ENCODE measurements around the gene RALGAPA2. TPM values are rescaled to one million over a fixed set of nuclear protein-coding genes. Genes with fewer than 3 reads are reported as not detected.

Gene RALGAPA2
- total RNA-seq, 1 donor = 6.2 TPM

GRCh38 chr20:20609522-20609921 lies 102.9 kb downstream of the RALGAPA2 start:
- Histone ChIP-seq H3K4me3 (ENCODE audit: insufficient read depth, low read length) (no peak overlapping the region), H4K20me1 (ENCODE audit: insufficient read depth, low read length) (no peaks in the 10 kb centered on the region), H3K4me1 (ENCODE audit: insufficient read depth, low read length) (no peaks in the 10 kb centered on the region), H3K79me2 (ENCODE audit: insufficient read depth, low read length) (no peaks in the 10 kb centered on the region), H2AFZ (ENCODE audit: low read length) (no peak overlapping the region), H3K9me3 (ENCODE audit: low read depth, low read length) (no peaks in the 10 kb centered on the region), H3K27me3 (ENCODE audit: insufficient read depth, low read length) (no peaks in the 10 kb centered on the region), H3K27ac (ENCODE audit: low read depth, low read length) (no peak overlapping the region), H3K4me2 (ENCODE audit: insufficient read depth, low read length) (no peak overlapping the region), H3K36me3 (ENCODE audit: insufficient read depth, low read length) (no peaks in the 10 kb centered on the region)
- no peak for TF ChIP-seq CTCF (IDR thresholded peaks at IDR 0.05; ENCODE audit: extremely low read depth, low read depth, low read length)
- no peak for DNase-seq (ENCODE audit: insufficient read length, low spot score, missing footprints)

GRCh38 chr20:20608641-20609040 lies 103.8 kb downstream of the RALGAPA2 start:
- Histone ChIP-seq H3K79me2 (ENCODE audit: insufficient read depth, low read length) (no peaks in the 10 kb centered on the region), H2AFZ (ENCODE audit: low read length) (no peak overlapping the region), H3K9me3 (ENCODE audit: low read depth, low read length) (no peaks in the 10 kb centered on the region), H3K27me3 (ENCODE audit: insufficient read depth, low read length) (no peaks in the 10 kb centered on the region), H3K36me3 (ENCODE audit: insufficient read depth, low read length) (no peaks in the 10 kb centered on the region), H3K4me3 (ENCODE audit: insufficient read depth, low read length) (no peak overlapping the region), H3K4me2 (ENCODE audit: insufficient read depth, low read length) (no peak overlapping the region), H4K20me1 (ENCODE audit: insufficient read depth, low read length) (no peaks in the 10 kb centered on the region), H3K4me1 (ENCODE audit: insufficient read depth, low read length) (no peaks in the 10 kb centered on the region), H3K27ac (ENCODE audit: low read depth, low read length) (no peak overlapping the region)
- no peak for DNase-seq (ENCODE audit: insufficient read length, low spot score, missing footprints)
- no peak for TF ChIP-seq CTCF (IDR thresholded peaks at IDR 0.05; ENCODE audit: extremely low read depth, low read depth, low read length)

GRCh38 chr20:20608041-20608440 lies 104.4 kb downstream of the RALGAPA2 start:
- Histone ChIP-seq H3K4me3 (ENCODE audit: insufficient read depth, low read length) (no peak overlapping the region), H3K9me3 (ENCODE audit: low read depth, low read length) (no peaks in the 10 kb centered on the region), H2AFZ (ENCODE audit: low read length) (no peak overlapping the region), H4K20me1 (ENCODE audit: insufficient read depth, low read length) (no peaks in the 10 kb centered on the region), H3K4me2 (ENCODE audit: insufficient read depth, low read length) (no peak overlapping the region), H3K79me2 (ENCODE audit: insufficient read depth, low read length) (no peaks in the 10 kb centered on the region), H3K4me1 (ENCODE audit: insufficient read depth, low read length) (no peaks in the 10 kb centered on the region), H3K36me3 (ENCODE audit: insufficient read depth, low read length) (no peaks in the 10 kb centered on the region), H3K27me3 (ENCODE audit: insufficient read depth, low read length) (no peaks in the 10 kb centered on the region), H3K27ac (ENCODE audit: low read depth, low read length) (no peak overlapping the region)
- DNase-seq (ENCODE audit: insufficient read length, low spot score, missing footprints) = no peak
- TF ChIP-seq CTCF (IDR thresholded peaks at IDR 0.05; ENCODE audit: extremely low read depth, low read depth, low read length) = no peak

- DNase-seq (ENCODE audit: insufficient read length, low spot score, missing footprints) = no peak
- Histone ChIP-seq H3K4me3 (ENCODE audit: insufficient read depth, low read length) (no peak overlapping the region), H3K9me3 (ENCODE audit: low read depth, low read length) (no peaks in the 10 kb centered on the region), H3K36me3 (ENCODE audit: insufficient read depth, low read length) (no peaks in the 10 kb centered on the region), H3K4me2 (ENCODE audit: insufficient read depth, low read length) (no peak overlapping the region), H3K27me3 (ENCODE audit: insufficient read depth, low read length) (no peaks in the 10 kb centered on the region), H3K79me2 (ENCODE audit: insufficient read depth, low read length) (no peaks in the 10 kb centered on the region), H4K20me1 (ENCODE audit: insufficient read depth, low read length) (no peaks in the 10 kb centered on the region), H3K27ac (ENCODE audit: low read depth, low read length) (no peak overlapping the region), H2AFZ (ENCODE audit: low read length) (no peak overlapping the region), H3K4me1 (ENCODE audit: insufficient read depth, low read length) (no peaks in the 10 kb centered on the region)
- TF ChIP-seq CTCF (IDR thresholded peaks at IDR 0.05; ENCODE audit: extremely low read depth, low read depth, low read length) = no peak
Observed at GRCh38 chr20:20606881-20607280, 105.6 kb downstream of the RALGAPA2 start.

Data from osteoblast (primary cell).